Embryonic facial prominence (tissue), 1 donor: ENCODE results near the gene LRRC32.

ENCODE experiments used
- DNase-seq: peaks from one replicate; pipeline ENCODE4 v3.0.0-alpha.2; 2016; ENCODE audit errors: extremely low spot score

Gene LRRC32

GRCh38 chr11:76670485-76671236 lies at the start of gene LRRC32:
Gene LRRC32 (minus strand): TSS chr11:76670747. CDS start chr11:76665954, 4,793 bp downstream.
- DNase-seq, result no peak

DNA sequence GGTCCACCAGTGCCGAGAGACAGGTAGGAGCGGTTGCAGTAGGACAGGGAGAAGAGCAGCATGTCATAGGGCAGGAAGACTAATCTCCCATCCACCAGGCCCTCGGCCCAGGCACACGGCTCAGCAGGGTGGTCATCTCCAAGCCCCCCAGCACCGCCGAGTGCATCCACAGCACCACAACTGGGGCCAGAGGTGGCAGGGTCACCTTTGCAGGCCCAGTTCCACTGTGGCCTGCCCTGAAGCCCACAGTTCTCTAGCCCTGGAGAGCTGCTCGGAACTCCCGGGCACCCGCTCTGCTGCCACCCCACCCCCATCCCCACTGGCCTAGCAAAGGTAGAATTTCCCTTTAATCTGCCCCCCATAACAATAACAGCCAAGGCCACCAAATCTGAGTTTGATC lies 49.1 kb upstream of the LRRC32 start:
- no peak for DNase-seq

- no peak for DNase-seq
Observed at GRCh38 chr11:76719281-76719680, 48.7 kb upstream of the LRRC32 start.

DNA sequence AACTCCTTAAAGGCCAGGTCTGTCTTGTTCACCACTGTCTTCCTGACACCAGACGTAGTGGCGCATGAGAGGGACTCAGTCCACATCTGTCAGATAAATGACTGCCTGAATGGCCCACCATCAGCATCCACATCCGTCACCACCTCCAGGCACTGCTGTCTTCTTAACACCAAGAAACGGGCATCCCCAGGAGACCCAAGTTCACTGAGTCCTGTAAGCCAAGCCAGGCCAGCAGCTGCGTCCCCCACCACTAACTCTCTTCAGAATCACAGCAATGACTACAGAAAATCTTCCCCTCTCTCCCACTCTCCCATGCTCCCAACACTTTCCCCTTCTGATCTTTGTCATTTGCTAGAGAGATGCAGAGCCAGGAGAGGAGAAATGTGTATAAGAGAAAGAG lies 47.3 kb upstream of the LRRC32 start:
- DNase-seq, result no peak

- DNase-seq, result no peak
Observed at GRCh38 chr11:76717369-76717768, 46.8 kb upstream of the LRRC32 start.

DNA sequence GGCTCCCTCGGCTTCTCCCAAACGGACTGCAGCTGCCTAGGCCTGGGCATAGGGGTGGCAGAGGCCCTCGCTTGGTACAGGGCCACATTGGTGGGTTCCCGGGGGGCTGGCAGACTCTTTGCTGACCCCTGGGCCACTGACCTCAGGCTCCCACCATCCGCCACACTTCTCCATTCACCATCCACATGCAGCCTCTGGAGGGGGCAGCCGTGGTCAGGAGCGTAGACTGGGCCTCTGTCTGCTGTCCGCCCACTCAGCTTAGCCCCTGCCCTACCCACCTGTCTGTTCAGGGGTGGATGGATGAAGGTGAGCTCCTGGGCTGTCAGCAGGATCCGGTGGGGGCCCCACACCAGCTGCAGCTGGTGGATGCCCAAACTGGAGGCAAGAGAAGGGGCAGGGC lies 45.7 kb upstream of the LRRC32 start:
- no peak for DNase-seq

GRCh38 chr11:76714493-76714892 lies 43.9 kb upstream of the LRRC32 start:
- no peak for DNase-seq

GRCh38 chr11:76713499-76713898 lies 43.0 kb upstream of the LRRC32 start:
- DNase-seq, result no peak

DNA sequence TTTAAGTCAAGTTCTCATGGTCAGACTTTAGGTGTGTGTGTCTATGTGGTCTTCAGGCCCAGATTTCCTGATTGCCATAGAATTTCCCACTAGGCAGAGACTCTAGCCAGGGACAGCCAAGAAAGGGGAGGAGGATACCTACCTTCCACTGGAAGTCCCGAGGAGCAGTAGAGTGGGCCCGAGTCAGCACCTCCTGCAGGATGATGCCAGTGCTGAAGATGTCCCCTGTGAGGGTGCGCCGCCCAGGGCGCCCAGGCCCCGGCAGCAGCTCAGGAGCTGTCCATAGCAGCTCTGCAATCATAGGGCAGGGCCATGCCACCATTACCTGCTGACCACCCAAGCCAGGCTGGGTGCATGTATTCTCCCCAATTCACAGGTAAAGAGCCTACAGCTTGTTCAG lies 41.6 kb upstream of the LRRC32 start:
- DNase-seq, result no peak

- no peak for DNase-seq
Observed at GRCh38 chr11:76709756-76710155, 39.2 kb upstream of the LRRC32 start.

DNA sequence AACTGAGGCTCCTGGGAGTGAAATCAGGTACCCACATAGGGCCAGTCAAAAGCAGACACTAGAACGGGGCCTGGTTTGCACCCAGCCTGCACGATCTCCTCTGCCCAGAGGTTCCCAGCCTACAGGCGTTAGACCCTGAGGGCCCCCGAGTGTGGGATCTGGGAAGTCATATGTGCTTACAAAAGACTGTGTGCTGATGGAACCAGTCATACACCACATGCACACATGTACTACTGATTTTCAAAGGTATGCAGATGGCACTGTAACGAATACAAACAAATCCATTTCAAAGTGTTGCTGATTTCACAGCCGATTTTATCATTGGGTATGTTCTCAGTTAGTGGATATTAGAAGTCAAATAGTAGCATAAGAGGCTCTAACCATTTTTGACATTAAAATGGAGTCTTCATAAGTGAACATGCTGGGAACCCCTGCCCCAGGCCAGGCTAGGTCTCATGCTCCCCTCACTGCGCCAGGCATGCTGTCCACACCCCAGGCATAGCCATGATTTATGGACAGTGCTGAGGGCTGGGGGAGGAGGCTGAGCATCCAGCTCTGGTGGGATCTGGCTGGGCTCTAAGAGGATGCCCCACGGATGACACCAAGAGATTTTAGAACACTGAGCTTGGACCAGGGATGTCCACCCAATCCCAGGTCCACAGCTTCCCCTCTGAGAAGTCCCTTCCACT lies 38.6 kb upstream of the LRRC32 start:
- DNase-seq, result no peak

DNA sequence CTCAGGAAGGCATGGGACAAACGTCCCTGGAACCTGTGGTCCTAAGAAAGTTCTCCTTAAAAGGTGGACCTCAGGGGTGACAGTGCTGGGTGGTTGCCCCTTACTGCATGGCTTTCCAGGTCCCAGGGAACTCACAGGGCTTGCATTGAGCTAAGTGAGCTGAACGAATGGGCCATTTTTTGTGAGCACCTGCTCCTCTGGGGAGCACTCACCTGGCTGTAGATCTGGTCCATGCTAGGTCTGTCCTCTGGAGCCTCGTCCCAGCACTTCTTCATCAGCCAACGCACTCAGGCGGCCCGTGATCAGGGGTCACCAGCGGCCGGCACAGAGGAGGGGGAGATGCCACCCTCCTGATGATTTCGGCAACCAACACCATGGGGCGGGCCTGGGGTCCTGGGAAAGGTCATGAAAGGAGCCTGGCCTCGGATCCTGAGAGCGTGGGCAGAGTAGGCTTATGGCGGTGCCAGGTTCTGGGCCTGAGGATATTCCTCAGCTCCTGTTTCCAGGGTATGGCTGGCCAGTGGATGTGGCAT lies 36.8 kb upstream of the LRRC32 start:
- no peak for DNase-seq

DNA sequence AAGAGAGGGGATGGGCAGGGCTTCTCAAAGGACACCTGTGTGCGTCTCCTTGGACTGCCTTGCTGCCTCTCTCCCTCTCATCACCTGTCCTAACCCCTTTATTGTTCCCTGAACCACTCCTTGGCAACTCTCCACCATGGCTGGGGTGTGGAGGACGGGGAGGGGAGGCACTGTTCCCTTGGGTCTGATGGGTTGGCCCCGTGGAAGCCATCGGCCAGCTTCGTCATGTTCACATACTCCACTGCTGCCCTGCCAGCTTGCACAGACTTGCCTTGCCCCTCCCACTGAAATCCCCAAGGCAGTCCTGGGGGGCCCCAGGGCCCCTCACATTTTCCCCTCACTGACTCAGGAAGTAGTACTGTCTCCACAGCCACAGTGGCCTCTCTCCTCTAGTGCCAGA lies 36.1 kb upstream of the LRRC32 start:
- no peak for DNase-seq

DNA sequence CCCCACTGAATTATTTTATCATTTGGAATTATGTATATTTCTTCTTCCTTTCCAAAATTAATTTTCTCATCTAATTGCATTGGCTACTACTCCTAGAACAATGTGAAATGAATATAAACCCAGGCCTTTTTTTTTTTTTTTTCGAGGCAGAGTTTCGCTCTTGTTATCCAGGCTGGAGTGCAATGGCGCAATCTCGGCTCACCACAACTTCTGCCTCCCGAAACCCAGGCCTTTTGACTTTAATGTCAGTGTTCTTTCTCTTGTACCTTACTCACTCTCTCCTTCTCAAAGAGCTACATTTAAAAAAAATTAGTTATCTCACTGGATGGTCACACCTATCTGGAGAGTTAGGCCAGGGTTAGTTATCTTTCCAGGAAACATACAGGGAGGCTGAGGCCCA lies 35.3 kb upstream of the LRRC32 start:
- DNase-seq, result no peak

- no peak for DNase-seq
Observed at GRCh38 chr11:76704171-76704948, 33.8 kb upstream of the LRRC32 start.

DNA sequence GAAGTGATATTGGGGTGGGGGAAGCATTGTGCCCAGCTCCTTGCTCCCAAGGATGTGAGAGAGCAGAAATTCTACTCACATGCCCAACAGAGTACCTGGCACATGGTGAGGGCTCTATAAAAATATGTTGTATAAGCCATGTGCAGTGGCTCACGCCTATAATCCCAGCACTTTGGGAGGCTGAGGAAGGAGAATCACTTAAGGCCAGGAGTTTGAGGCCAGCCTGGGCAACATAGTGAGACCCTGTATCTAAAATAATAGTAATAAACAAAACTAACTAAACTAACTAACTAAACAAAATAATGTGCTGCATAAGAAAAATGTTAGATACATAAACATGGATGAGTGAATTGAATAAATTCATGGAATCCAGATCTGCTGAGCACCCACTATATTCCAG lies 33.2 kb upstream of the LRRC32 start:
- DNase-seq, result no peak

GRCh38 chr11:76702336-76703128 lies 32.0 kb upstream of the LRRC32 start:
- no peak for DNase-seq

- no peak for DNase-seq
Observed at GRCh38 chr11:76701294-76702040, 30.9 kb upstream of the LRRC32 start.

- no peak for DNase-seq
Observed at GRCh38 chr11:76700177-76701100, 29.9 kb upstream of the LRRC32 start.
